Activated T-cell treated with anti-CD3 and anti-CD28 coated beads for 48 hours (primary cell): ENCODE results near the gene EOLA2.
"Not testable (repeated sequence)": the region's sequence is repeated elsewhere in the genome, so short reads cannot be mapped to it uniquely, and the experiment has no call there.

Source experiments
- DNase-seq: peaks from one replicate; pipeline ENCODE4 v3.0.0-alpha.2; 2020; ENCODE audit warnings: low read depth

The EOLA2 gene

DNA sequence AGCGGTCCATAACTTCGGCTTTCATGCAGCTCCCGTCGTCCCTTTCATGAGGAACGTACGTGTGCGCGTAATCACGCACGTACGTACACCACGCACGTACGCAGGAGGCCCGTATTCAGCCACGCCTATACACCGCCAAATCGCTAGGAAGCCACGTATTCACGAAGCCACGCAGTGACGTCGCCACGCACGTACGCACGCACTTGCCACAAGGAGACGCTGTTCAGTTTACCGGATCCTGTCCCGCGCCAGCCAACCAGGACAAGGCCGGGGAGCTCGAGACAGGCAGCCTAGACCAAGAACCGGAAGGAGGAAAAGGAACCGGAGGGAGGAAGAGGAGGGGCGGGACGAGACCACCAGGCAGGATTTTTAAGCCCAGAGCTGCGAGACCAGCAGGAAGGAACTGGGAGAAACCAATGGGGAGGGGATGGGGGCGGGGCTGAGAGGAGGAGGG is at the start of gene EOLA2:
Gene EOLA2, minus strand, starts transcription at position 65 of the 454 bp plus-strand sequence. CDS start 4,617 bp downstream, outside the sequence.
- DNase-seq: peak; percentile 81

DNA sequence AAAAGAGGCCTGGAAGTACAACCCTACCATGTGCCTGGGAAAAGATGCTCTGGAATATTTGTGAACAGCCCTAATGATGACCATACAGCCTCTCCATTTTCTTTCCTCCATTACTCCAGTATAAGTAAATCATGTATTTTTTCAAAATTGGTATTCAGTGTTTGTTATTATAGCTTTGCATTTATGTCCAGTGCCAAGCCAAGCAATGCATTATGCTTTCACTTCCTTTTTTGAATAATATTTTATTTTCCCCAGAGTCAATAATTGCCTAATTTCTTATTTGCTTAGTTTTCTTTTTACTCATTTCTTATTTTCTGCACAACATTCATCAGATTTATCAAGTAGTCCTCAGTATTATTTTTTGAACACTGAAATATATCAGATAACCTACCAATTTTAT is 49.3 kb upstream of the EOLA2 start:
- DNase-seq: no peak

DNA sequence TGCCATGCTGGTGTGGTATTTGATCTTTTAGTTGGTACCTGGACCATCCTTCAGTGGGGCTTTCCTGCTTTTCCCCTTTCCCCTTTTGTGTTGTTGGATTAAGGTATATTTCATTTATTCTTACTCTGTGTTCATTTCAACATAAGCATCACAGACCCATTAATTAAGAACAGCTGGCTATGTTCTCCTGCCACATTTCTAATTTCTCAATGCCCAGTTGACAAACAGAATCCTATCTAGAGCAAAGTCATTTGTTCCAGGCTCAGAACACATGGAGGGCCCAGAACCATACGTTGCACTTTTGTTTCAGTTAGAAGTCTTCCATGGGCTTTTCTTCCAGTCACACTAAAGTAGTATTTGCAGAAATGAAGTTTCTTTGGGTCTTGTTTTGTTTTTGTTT is 46.1 kb upstream of the EOLA2 start:
- no peak for DNase-seq

DNA sequence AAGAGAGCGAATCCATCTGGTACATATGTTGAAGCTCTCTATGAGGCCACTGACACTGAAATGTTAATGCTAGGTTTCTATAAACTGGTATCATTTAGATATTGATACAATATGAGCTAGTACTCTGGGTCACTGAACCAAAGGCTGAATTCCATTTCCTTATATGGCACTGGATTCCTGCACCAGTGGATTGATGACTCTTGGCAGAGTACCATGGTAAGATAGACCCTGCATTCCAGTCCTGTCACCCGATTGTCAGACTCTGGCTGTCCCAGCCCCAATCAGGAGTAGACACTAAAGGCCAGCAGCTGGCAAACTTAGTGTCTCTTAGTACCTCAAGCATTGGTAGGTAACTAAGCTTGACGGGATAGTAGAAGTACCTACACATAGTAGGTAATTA is 44.0 kb upstream of the EOLA2 start:
- no peak for DNase-seq

DNA sequence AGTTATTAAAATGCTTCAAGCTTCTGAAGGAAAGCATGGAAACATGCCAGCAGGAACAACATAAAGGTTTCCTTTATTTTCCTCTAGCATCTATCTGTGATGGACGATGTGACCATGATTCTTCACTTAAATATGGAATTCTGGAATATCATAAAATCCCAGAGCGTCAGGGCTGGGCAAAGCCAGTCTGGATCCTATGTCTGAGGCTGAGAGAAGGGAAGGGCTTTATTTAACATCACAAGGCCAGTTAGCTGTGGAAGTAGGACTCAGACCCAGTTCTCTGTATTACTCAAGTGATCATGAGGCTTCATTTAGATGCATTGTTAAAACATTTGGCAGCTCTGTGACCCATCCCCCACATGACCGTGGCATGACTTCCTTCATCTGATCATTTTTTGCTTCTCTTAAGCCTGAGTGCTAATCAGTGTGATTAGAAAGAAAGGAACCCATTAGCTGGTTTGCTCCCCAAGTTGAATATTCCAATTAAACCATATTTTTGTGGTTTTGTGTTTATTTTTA is 40.9 kb upstream of the EOLA2 start:
- DNase-seq: no peak

DNA sequence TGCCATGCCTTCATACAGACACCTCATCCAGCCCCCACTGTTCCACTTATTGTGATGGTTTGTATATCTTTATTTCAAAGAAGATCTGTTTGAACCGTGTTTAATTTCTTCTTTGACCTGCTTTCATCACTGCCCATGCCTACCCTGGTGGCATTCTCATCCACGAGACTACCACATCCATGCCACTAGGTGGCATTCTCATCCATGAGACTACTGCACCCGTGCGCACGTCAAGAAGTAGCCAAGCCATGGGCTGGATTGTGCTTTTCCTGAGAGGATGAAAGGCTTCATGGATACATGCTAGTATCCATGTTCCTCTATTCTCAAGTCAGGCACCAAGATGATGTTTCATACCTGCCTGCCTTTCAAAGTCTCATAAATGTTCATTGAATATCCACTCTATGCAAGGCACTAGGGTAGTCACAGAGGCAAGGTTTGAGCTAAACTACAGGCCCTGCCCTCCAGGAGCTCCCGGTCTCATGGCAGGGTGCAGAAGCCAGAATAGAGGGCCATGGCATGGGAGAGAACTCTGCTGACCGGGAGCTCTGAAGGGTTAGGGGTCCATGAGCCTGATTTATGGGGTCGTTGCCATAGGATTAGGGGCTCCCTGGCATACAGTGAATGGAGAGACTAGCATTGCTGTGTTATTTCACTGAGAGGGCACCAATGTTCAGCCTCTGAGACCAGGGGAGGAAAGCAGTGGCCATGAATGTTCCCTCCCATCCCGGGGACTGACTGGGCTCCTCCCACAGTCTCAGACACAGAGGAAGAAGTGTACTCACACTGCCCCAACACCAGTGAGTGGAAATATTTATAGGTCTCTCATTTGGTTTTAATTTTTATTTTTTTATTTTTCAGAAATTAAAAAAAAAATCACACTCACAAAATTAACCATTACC is 24.8 kb upstream of the EOLA2 start:
- peak; percentile 2 for DNase-seq

DNA sequence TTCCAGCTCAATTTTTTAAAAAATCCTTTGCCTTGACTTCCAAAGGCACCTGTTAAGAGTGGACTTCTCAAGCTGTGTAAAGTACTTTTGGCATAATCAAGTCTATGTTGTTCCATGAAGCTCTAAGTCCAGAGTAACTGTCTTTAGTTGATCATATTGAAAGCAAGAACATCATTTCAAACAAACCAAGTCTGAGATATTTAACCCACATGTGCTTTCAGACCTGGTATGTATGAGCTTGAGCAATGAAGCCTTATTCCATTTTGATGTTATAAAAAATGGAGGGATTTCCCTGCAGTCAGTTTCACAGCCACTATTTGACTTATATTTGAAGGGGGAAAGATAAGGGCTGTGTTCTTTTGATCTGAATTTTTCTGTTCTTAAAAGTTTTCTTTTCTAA is 23.7 kb upstream of the EOLA2 start:
- no peak for DNase-seq

DNA sequence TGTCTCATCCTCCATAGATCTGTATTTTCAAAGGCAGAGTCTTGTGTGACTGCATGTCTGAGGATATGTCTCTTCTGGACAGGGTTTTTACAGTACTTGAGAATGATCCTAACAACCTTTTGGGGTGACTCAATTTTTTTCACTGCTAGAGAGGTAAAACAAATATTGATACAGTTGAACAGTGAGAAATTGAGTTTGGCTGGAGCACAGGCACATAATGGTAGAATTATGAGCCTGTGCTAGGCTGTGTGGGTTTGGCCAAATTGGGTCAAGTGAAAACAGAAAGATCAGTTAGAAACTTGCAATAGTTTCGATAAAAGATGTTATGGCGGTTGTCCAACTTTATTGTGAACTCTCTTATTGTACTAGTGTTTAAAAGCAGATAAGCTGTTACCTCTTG is 23.3 kb upstream of the EOLA2 start:
- DNase-seq: no peak

DNA sequence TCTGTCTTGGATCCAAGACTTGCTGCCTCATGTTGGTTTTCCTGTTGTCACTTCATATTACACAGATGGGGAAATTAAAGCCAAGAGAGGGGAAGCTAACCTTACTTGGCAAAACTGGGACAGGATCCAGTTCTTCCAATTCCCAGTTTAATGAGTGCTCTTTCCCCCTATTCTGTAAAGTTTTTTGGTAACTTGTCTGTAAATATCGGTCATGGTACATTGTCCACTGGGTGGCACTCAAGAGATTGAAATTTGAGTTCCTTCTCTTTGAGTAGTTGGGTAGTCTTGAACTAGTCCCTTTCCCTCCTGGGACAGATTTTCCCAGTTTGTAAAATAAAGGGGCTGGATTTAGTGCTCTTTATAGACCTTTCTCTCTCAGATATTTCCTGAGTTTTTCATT is 12.4 kb upstream of the EOLA2 start:
- no peak for DNase-seq

DNA sequence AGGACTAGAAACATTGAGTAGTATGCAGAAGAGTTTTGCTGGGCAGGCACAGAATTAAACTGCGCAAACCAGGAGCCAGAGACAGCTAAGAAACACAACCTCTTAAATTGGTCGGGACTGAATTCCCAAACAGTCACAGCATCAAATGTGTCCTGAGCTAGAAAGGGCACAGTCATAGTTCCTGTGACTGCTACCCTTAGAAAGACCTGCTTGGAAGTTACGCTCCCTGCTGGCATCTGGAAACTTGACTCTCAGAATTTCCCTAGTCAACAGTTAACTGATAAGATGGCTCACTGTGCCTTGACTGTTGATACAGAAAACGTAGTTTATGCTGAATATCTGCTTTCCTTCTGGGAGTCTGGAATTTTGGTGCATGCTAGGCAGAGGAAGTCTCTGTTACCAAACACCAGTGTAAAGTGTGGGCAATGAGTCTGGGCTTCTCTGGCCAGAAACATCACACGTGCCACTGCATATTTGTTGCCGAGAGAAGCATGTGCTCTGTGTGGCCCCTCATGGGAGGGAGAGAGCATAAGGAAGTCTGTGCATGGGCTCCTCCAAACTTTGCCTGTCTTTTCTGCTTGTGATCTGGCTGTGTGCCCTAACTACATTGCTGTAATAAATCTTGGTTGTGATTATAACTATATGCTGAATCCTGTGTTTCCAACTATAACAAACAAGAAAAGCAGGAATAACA is 11.6 kb upstream of the EOLA2 start:
- no peak for DNase-seq

DNA sequence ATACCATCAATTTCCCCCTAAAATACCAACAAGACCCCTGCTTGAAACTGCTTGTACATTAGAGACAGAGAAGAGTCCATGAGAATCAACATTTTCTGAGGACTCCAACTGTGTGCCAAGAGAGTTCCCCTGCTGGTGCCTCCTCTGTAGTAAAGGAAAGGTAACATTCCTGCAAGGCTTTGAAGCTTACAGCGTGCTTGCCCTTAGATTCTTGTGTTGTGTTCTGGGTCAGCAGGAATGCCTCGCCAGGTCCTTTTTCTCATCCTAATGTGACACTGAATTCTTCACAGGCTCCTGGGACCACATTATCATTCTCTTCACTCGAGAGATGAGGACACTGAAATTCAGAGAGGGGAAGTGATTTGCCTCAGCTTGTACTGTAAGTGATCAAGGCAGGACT is 9.7 kb upstream of the EOLA2 start:
- DNase-seq: no peak

DNA sequence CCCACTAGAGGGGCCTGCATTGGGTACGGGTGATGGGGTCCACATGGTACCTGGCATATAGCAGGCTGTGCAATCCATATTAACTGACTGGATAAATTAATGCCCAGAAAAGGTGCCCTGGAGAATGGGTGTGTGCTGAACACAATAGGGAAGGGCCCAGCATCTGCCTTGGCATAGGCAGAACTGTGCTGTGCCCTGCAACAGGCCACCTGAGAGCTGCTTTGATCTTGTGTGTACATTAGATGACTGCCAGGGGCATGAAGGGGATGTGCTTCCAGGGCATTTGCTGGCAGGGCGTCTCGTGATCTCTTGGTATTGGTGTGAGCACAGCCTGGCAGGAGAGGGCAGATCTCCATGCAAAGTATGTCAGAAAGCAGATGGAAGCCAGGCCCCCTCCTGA is 8.6 kb upstream of the EOLA2 start:
- DNase-seq: not testable (repeated sequence)

DNA sequence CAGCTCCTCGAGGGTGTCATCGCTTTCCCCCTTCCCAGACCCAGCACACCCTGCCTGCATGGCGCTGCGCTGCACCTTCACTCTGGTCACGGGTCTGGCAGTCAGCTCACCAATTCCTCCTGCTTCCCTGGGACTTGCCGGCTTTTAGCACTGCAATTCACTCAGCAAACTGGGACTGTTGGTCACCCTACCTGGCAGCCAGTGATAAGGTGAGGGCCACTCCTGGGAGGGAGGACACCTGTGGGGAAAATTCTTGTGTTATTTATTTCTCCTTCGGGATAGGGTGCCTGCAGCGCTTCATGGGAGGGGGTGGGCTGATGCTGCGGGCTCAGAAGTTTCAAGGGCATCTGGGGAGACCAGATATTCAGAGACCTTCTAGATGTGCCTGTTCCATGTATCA is 7.5 kb upstream of the EOLA2 start:
- DNase-seq: not testable (repeated sequence)

DNA sequence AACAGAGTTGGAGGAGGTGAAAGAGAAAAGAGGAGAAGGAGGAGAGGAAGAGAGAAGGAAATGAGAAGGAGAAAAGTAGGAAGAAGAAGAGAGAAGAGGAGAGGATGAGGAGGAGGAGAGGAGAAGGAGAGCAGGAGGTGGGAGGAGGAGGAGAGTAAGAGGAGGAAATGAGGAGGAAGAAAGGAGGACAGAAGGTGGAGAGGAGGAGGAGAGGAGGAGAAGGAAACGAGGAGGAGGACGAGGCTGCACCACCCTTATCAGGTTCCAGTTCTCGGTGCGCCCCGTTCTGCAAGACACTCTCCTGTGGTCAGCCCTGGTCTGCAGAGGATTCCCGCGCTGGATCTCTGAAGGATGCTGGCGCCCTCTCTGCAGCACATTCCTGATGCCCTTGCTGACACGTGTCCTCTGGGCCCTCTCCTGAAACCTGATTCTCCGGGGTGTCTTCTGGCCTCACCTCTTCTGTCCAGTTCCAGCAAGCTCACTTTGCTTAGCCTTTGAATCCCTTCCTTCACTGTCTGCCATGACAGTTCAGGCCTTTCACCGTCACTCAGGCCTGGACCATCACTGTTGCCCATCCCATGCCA is 6.9 kb upstream of the EOLA2 start:
- DNase-seq: not testable (repeated sequence)

DNA sequence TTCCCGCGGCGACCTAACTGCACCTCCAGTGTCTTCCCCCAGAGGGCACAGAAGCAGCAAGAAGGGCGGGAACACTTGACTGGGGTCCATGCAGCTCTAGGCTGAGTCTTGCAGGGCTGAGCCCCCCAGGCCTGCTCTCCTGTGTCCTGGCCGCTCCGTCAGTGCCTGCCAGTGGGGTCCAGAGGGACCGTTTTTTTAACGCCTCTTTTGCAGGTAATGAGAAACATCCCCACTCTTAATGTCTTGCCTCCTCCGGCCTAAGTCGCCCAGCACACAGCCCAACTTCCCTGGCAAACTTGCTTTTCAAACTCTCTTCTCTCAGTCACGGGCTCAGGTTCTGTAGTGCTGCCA is 2.4 kb upstream of the EOLA2 start:
- not testable (repeated sequence) for DNase-seq

DNA sequence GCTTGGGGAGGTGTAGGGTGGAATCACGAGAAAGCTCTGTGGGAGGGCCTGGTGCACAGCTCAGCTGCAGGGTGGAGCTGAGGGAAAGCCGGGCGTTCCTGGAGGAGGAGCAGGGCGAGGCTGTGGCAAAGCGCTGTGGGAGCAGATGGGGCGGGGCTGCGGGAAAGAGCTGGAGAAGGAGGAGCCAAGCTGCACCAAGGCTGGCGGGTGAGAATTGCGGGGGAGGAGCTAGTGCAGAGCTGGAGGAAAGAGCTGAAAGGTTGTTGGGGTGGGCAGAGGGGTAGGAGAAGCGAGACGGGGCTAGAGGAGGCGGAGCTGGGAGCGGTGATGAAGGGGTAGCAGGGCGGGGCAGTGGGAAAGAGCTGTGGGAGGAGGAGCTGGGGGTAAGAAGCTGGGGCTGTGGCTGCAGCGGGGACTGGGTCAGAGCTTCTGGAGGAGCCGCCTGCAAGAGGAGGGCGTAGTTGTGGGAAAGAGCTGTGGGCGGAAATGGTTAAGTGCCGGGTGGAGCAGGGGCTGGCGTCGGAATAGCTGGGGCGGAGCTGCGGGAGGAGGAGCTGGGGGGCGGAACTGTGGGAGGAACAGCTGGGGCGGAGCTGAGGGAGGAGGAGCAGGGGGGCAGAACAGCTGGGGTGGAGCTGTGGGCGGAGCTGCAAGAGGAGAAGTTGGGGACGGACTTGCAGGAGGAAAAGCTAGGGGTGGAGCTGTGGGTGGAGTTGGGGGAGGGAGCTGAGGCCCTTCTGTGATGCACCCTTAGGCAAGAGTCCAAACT is 1.8 kb upstream of the EOLA2 start:
- peak; percentile 83 for DNase-seq

DNA sequence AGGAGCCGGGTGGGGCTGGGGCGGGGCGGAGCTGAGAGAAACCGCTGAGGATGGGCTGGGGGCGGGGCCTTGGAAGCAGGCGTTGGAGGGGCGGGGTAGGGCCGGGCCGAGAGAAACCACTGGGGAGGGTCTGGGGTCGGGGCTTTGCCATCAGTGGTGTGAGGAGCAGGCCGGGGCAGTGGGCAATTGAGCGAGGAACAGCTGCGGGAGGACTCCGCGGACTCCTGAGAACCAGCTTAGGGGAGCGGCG is 1.3 kb upstream of the EOLA2 start:
- DNase-seq: no peak

DNA sequence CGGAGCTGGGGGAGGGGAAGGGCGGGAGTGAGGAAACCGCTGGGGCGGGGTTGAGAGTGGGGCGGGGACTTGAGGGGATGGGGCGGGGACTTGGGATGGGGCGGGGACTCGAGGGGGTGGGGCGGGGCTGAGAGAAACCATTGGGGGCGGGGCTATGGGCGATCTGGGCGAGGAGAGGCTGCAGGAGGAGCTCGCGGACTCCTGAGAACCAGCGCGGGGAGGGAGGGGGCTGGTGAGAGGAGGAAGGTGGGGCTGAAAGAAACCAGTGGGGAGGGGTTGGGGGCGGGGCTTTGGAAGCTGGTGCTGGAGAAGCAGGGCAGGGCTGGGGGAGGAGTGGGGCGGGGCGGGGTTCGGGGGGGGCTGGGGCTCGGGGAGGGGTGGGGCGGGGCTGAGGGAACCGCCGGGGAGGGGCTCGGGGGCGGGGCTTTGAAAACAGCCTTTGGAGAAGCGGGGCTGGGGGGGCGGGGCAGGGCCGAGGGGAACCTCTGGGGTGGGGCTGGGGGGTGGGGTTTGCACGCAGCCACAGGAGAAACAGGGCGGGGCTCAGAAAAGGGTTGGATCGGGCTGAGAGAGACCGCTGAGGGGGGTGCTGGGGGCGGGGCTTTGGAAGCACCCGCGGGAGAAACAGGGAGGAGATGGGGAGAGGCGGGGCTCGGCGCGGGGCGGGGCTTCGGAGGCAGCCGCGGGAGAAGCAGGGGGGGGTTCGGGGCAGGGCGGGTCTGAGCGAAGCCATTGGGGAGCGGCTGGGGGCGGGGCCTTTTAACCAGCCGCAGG is 777 bp upstream of the EOLA2 start:
- peak; percentile 82 for DNase-seq

DNA sequence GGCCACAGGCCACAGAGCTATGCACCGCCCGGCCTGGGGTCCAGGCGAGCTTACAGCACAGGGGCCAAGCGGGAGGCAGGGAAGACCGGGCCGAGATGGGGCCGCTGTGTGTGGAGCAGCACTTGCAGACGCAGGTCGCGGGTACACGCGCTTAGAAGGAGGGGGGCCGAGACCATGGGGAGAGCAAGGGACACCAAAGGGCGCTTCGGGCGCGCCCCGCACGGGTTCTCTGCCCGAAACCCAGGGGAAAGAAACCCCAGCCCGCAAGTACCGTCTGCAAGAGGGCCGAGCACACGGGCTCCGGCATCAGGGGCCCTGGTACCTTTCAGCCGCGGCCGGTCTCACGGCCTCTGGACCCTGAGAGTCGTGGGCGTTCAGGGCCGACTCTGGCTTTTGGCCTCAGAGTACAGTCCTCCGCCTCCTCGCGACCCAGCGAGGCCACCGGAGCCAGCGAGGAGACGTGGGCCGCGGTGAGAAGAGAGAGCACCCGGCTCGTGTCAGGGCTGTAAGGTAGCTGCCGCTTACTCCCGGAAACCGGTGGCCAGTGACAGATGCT is 342 bp downstream of the EOLA2 start:
- DNase-seq: peak; percentile 0

DNA sequence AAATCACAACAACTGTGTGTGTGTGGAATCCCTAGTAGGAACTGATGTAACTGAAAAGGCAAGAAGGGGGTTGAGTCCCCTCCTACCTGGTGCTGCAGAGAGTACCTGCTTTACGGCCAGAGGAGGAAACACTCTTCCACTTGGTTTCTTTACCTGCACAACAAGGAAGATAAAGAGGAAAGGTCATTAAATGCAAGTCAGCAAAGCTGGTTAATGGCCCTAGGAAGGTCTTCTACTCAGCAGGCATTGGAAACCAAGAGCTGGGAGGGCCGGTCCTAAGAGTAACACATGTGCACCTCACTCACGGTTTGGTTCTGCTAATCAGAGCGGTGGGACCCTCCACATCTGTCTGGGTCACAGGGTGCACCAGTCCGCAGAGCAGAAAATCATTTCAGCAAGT is 963 bp downstream of the EOLA2 start:
- DNase-seq: not testable (repeated sequence)

DNA sequence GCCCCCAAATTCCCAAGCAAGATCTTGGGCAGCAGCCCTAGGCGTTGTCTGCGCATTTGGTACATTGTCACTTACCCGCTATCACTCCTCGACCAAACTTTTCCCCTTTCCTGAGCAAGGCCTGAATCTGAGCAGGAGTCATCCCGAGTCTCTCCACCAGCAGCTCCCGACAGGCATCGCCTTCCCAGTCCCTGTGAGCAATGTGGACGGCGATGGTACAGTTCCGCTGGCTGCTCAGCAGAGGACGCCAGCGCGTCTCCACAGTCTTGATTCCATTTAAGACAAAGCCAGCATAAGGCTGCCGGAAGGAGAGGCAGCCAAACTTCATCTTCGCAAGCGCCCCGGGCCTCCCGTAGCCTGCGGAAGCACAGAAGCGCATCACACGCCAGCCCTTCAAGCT is 4.7 kb downstream of the EOLA2 start:
- DNase-seq: not testable (repeated sequence)
